Measurements from ENCODE around the gene RAP1GDS1.
"Not testable (repeated sequence)": the region's sequence is repeated elsewhere in the genome, so short reads cannot be mapped to it uniquely, and the experiment has no call there.

Gene RAP1GDS1

DNA sequence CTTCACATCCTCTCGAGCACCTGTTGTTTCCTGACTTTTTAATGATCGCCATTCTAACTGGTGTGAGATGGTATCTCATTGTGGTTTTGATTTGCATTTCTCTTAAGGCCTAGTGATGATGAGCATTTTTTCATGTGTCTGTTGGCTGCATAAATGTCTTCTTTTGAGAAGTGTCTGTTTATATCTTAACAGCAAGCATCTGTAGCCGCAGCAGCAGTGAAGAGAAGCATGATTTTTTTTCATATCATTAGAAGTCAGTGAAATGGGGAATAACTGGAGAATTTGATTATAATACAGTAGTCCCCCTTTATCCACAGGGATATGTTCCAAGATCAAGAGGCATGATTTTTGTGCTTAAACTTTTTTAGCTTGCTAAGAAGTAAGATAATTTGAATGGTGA, 27.5 kb downstream of the RAP1GDS1 start:
- DNase-seq (ENCODE audit: low read depth in 3 of 3), result not testable (repeated sequence)

DNA sequence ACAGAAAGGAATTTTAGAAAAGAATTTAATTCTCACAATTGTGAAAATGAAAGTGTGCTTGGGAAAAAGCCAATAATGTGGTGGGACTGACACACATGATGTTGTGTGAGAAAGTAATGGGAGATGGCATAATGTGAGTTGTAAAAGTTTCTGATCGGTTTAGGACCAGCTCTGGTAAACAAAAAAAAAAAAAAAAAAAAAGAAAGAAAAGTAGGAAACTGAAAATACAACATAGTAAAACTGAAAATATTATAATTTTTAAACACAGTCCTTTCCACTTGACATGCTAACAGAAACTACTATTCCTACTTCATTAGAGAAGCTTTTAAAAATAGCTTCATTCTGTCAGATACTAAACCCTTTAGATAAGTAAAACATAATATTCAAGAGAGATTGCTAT, 28.2 kb downstream of the RAP1GDS1 start:
- no peak for DNase-seq (ENCODE audit: low read depth in 3 of 3)

DNA sequence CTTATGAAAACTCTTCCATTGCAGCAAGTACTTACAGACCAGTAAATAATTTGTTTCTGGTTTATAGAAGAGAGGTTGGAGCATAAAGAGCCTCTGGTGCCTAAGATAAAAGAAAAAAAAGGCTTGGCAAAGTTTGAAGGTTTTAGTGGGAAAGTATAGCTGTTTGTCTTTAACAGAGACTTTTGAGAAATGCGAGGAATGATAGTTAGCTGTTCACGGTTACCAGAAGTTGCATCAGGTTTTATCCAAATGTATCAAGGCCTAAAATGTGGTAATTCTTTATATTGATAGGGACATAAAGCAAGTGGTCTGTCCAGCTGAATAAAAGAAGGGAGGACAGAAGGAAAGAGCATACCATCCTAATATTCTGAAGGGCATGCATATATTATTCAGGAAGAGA, 29.3 kb downstream of the RAP1GDS1 start:
- no peak for DNase-seq (ENCODE audit: low read depth in 3 of 3)

DNA sequence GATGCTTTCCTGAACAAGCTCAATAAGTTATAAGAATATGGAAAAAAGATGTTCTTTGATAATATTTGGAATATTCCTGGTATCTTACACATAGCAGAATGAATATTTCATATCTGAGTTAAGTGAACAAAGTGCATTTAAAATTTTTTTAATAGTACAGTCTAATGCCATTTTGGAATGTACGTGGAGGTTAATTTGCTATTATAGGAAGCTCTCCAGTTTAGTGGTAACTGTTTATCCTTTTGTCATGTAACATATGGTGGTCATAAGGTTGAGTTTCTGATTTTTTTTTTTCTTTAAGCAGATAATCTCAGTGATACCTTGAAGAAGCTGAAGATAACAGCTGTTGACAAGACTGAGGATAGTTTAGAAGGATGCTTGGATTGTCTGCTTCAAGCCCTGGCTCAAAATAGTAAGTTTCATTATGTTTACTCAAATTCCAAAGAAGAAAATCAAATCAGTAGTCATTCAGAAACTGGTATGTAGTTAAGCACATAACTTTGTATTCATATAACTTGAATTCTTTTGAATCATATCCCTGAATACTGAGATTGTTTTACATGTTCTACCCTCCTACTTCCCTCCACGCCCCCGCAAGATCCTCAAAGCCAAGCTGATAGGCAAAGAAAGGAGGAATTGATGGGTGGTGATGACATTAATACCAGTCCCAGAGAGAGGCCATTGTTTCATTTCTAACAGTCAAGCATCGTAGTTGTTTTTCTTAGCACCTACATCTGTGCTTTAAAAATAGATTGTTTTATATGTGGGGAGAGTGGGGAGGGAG, 32.1 kb downstream of the RAP1GDS1 start:
- DNase-seq (ENCODE audit: low read depth in 3 of 3), result no peak

DNA sequence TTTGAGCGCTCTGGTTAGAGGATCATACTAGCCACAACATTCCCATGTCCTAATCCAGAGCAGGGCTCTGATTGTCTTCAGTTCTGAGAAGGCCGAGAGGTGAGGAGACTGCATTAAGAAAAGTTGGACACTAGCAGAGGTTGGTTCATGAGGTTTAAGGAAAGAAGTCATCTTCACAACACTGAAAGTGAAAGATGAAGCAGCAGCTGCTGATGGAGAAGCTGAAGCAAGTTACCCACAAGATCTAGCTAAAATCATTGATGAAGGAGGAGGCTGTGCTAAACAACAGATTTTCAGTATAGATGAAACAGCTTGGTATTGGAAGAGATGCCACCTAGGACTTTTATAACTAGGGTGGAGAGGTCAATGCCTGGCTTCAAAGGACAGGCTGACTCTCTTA, 36.8 kb downstream of the RAP1GDS1 start:
- no peak for DNase-seq (ENCODE audit: low read depth in 3 of 3)

DNA sequence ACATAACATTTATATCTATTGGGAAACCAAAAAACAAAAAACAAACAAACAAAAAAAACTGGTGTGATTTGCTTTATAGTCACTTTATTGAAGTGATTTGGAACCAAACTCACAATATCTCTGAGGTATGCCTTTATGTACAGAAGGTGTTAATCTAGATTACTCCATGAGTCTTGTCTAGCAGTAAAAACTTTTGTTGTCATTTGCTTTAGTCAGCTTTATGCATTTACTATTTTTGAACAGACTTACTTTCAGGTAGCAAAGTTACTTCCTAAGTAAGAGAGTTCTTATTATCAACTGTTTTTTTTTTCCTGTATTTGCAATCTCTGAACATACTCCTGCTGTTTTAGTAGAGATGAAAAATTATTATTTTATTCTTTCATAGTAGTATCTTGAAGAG, 39.5 kb downstream of the RAP1GDS1 start:
- DNase-seq (ENCODE audit: low read depth in 3 of 3), result no peak

DNA sequence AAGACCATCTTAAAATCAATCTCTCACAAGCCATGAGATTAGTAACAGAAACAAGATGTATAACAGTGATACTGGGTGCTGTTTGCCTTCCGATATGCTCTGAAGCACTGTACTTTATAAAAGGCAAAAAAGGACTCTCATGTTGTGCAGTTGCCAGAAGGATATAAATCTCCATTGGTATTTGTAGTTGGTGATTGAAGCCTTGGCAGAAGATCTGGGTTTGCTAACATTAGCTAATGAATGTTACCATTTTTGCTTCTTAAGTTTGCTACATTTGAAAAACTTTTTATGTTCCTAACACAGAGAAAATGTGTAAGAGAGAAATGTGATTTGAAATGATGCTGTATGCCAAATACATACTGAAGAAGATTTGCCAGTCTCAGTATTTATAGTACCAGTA, 44.4 kb downstream of the RAP1GDS1 start:
- no peak for DNase-seq (ENCODE audit: low read depth in 3 of 3)

DNA sequence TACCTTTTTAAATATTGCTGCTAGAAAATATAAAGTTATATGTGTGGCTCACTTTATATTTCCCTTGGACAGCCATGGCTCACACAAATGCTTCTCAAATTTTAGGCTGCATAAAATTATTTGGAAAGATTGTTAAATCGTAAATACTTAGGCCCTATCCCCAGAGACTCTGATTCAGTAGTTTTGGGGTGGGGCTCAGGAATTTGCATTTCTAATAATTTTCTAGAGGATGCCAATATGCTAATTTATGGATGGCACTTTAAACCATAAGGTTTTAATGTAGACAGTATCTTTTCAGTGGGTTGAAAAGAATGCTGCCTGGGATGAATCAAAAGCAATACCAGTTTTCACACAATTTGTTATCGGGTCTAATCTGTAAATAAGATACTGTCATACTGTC, 49.7 kb downstream of the RAP1GDS1 start:
- no peak for DNase-seq (ENCODE audit: low read depth in 3 of 3)

DNA sequence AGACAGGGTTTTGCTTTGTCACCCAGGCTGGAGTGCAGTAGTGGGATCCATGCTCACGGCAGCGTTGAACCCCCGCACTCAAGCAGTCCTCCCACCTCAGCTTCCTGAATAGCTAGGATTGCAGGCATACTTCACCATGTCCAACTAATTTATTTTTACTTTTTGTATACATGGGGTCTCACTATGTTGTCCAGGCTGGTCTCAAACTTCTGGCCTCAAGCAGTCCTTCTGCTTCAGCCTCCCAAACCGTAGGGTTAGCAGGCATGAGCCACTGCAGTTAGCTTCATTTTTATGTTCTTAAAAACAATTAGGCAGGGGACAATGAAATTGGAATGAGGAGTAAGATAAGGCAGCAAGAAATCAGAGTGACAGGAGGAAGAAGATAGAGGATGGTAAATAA, 50.5 kb downstream of the RAP1GDS1 start:
- DNase-seq (ENCODE audit: low read depth in 3 of 3), result no peak

DNA sequence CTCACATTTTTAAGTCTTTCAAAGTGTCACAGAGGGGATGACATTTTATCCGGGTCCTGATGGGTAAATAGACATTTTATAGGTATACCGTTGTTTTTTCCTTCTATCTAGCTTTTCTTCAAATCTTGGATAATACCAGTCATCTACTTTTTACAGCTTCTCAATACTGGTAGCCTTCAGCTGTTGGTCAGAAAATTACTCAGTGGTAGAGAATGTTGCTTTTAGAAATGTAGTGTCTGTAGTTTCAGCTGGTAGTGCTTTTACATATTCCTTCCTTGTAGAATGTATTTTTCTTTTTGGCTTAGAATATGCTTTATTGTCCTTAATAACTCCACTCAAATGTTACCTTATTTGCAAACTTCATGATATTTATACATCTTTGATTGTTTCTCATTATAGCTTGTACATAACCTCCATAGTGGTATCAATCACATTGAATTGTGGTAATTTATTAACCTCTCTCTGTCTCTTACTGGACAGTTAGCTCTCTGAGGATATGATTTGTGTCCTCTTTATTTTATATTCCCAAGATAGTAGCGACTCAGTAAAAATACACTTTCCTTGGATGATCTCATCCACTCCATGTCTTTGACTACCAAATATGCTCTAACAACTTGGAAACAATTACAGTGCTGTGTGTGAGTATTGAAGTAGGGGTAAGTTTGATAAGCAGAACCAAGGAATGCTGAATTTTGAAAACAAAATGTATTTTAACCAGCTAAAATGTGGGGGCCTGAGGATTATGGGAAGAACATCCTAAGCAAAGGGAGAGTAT, 53.8 kb downstream of the RAP1GDS1 start:
- no peak for DNase-seq (ENCODE audit: low read depth in 3 of 3)

DNA sequence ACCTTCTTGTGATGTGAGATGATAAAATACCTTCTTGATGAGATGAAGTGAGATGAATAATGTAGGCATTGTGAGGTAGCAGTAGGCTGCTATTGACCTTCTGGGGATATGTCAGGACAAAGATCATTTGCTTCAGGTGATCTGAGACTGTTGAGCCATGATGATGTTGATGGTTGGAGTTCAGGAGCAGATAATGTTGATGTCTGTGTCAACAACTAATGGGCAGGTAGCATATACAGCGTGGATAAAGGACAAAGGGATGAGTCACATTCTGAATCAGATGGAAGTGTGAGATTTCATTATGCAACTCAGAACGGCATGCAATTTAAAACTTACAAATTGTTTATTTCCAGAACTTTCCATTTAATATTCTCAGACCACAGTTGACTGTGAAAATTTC, 57.3 kb downstream of the RAP1GDS1 start:
- no peak for DNase-seq (ENCODE audit: low read depth in 3 of 3)

DNA sequence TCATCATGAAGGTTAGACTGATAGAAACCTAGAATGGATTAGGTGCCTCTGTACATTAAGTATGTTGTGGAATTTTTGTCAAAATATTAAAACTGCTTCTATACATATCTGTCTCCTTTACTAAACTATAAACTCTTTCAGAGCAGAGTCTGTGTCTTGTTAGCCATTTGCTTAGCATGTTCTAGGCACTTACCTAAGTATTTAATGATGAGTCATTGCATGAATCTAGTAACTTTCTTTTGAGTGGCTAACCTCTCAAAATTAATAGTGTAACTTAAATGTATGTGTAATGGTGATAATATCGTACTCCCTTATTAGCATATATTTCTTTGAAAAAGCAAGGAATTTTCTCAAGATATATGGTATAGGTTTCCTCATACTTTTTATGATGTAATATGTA, 57.8 kb downstream of the RAP1GDS1 start:
- no peak for DNase-seq (ENCODE audit: low read depth in 3 of 3)

DNA sequence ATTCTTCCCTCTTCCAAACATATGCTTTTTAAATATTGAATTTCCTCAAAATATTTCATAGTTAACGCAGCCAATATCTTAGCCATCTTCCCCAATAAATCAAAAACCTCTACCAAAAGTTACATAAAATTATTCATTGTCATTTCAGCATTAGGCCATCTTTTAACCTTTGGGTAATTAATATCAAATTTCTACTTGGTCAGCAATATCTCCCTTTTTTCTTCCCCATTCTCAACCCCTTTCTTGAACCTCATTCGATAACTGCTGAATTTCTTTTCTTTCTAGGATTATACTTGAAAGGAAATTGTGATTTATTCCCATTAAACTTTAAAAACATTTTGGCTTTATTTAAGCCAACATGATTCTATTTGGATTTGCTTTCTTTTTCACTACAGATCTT, 65.0 kb downstream of the RAP1GDS1 start:
- DNase-seq (ENCODE audit: low read depth in 3 of 3), result no peak

DNA sequence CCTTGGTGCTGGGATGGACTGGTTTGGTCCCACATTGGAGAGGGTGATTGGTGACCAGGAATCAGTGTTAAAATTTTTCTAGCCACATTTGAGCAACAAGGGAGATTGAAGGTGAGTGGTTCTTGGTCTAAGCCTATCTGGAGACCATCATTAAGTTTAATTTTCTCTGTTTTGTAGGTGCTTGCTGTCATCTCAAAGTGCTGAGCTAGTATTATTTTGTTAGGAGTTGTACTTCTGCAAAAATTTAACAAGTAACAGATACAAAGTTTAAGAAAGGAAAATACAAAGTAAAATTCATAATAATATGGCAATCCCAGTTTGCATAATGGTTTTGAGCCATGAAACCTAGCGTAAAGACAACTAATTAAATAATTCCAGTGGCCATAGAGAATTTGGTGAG, 66.5 kb downstream of the RAP1GDS1 start:
- DNase-seq (ENCODE audit: low read depth in 3 of 3), result no peak

DNA sequence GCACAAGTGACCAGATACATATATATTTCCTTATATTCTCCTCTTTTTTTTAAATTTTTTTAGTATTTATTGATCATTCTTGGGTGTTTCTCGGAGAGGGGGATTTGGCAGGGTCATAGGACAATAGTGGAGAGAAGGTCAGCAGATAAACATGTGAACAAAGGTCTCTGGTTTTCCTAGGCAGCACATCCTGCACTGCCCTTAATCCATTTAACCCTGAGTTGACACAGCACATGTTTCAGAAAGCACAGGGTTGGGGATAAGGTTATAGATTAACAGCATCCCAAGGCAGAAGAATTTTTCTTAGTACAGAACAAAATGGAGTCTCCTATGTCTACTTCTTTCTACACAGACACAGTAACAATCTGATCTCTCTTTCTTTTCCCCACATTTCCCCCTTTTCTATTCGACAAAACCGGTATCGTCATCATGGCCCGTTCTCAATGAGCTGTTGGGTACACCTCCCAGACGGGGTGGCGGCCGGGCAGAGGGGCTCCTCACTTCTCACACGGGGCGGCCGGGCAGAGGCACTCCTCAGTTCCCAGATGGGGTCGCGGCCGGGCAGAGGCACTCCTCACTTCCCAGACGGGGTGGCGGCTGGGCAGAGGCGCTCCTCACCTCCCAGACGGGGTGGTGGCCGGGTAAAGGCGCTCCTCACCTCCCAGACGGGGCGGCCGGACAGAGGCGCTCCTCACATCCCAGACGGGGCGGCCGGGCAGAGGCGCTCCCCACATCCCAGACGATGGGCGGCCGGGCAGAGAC, 68.9 kb downstream of the RAP1GDS1 start:
- DNase-seq (ENCODE audit: low read depth in 3 of 3), result not testable (repeated sequence)

DNA sequence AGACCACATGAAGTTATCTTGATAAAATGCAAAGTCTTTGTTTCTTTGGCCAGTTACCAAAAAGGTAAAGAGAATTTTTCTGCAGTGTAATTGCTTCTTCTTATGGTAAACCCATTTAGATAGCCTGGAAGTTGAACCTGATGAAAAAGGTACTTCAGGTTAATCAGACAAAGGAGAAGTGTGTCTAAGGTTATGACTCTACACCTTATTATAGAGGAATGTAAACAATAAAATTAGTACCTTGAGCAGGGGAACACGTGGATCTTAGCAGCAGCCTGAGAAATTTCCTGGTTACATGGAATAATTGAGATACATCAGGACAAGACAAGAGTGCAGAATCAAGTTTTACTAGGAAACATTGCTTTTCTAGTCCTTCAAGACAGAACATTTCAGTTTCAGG, 70.8 kb downstream of the RAP1GDS1 start:
- DNase-seq (ENCODE audit: low read depth in 3 of 3), result no peak

DNA sequence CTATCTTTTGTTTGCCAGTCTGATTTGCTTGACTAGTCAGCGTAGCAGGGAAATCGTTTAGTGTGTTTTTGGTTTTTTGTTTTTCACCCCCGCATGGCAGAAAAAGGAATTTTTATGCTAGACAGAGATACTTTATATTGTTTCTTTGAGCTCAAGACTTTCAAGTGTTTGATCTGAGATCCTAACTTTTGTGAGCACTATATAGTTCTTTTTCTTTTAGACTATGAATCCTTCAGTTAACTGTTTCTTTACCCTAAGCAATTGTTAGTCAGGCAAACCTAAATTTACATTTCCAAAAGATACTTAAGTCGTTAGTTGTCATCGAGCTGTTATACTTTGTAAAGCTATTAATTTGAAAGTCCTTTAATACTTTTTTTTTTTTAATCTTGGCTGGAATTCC, 73.3 kb downstream of the RAP1GDS1 start:
- no peak for DNase-seq (ENCODE audit: low read depth in 3 of 3)

DNA sequence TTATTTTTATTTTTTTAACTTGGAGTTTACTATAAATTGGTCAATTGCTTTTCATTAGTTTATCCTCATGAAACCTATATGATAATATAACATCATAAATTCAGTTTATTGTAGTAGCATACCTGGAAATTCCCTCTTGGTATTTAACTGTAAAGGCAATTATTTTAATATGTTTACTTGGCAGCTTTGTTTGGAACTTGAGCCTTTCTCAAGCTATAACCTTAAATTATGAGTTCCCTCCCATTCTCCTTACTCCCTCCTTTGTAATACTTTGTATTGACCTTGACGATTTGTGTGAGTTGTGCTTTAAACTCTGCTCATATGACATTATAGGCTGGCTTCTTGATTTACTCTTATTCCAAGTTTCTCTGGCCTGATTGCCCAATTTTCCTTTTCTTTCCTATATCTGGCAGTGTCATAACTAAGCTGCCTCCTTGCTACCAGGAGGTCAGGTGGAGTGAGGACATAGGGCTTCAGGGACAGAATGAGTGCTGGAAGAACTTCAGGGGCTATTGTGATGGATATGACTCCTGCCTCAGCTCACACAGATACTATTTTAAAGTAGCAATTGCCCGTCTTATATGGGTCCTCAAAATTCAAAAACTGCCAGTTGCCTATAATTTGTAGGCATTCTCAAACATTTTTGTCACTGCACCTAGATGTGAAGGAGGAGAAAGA, 77.7 kb downstream of the RAP1GDS1 start:
- DNase-seq (ENCODE audit: low read depth in 3 of 3), result no peak

DNA sequence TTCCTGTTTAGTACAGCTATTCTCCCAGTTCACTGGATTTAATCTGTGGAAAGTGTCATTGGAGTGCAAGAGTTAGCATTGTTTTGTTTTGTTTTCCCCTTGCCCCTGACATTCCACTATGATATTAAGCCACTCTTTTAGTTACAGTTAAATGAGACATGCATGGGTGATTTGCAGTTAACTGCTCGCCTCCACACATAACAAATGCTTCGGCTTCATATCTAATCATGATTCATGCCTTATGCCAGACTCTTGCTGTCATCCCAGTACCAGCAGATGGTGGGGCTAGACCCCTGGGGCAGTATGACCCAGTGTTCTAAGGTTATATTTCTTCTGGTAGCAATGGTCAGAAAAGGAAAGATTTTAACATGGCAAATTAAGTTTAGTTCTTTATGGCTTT, 80.1 kb downstream of the RAP1GDS1 start:
- DNase-seq (ENCODE audit: low read depth in 3 of 3), result no peak

DNA sequence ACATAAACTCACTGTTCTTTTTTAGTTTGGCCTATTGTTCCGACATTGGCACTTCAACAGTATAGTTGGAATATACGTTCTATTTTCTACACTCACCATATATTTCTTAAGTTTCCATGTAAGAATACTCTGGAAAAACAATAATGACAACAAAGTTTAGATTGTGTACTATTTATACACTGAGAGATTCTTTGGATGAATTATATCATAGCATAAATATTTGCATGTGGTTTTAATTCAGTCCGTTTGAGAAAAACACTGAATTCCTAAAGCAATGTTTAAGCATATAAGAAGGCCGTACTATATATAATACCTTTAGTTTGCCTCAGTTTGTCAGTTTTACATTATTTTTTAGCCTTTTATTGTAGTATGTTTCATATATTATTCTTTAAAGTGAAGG, 82.4 kb downstream of the RAP1GDS1 start:
- no peak for DNase-seq (ENCODE audit: low read depth in 3 of 3)

DNA sequence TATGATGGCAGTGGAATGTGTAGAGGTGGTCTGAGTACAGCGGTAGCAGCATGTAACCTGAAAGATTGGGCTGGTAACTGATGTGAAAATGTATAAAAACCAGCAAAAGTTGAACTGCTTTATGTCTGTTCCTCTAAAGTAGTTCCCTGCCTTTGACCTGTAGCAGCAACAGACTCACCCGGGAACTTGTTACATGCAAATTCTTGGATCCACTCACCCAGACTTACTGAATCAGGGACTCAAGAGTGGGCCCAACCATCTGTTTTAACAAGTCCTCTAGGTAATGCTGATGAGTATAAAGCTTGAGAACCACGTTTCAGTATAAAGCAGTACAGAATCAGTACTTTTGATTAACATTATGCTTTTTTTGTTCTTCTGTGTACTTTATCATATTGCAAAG, 84.7 kb downstream of the RAP1GDS1 start:
- DNase-seq (ENCODE audit: low read depth in 3 of 3), result no peak

DNA sequence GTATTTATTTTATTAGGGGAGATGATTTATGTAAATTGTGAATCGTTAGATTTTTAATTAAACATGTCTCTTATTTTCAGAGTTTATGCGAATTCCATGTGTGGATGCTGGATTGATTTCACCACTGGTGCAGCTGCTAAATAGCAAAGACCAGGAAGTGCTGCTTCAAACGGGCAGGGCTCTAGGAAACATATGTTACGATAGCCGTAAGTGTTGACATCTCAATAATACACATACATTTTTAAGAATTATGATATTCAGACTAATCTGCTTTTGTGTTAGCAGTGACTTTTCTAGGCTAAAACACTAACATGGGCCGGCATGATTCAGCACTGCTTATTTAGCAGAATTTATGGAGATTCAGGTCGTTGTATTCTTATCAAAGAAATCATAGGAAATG, 91.2 kb downstream of the RAP1GDS1 start:
- DNase-seq (ENCODE audit: low read depth in 3 of 3), result no peak

All from stimulated activated CD4-positive, alpha-beta T cell treated with anti-CD3 and anti-CD28 coated beads, TNF-alpha, amount 100 ng/mL, for 4 hours (primary cell).